Suppressor macrophage treated with lipopolysaccharide for 4 hours (primary cell): ENCODE measurements around the gene FGF3.

ENCODE experiments used
- DNase-seq: peaks from one replicate; pipeline ENCODE4 v3.0.0-alpha.2; 2020

Gene FGF3

DNA sequence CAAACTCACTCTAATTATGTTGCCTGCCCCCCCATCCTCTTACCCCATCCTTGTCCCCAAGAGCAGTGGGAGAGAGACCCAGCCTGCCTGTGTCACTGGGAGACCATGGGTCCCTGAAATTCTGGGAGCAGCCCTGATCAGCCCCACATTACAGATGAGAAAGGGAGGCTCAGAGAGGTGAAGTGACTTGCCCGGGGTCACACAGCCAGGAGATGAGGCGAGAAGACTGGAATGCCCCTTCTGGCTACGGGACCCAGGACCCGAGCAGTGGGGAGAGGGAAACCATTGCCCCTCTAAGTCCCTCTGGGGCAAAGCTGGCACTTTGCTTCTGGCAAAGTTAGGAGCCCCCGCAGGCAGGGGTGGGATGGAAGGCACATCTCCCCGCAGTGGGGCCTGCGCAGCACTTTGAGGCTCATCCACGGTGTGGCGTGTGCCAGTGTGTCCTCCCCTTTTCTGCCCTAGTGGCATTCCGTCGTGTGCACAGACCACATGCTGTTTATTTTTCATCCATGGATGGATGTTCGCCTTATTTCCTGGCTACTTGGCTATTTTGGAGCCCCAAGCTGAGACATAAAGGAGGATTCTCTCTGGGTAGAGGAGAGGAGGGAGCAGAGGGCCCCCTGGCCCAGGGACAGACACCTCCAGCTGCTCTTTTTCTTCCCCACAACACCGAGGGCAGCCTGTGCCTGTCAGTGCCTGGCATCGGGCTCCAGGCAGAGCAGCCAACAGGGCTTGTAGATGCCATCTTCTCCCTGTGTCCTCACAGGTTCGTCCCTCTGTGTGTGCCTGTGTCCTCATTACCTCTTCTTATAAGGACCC, 3.7 kb upstream of the FGF3 start:
- no peak for DNase-seq

DNA sequence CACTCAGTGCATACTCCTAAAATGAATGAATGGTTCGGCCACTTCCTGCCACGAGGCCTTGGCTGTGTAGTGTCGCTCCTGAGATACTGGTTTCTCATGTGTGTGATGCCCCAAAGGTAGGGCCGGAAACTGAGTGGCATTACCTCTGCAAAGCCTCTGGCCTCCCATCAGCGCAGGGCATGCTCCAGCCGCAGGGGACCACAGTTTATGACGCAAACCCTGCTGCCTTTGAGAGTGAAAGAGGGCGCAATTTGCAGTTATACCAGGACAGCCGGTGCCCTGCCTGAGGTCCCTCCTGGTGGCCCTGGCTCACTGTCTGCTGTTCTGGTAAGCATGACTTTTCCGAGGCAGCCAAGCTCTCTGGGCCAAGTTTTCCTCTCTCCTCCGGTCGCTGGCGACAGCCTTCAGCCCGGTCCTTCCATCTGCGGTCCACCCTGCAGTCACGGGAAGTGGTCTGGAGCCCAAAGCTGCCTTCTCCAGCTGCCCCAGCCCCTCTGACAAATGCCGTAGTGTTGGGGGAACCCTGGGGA, 2.4 kb upstream of the FGF3 start:
- DNase-seq, result no peak

DNA sequence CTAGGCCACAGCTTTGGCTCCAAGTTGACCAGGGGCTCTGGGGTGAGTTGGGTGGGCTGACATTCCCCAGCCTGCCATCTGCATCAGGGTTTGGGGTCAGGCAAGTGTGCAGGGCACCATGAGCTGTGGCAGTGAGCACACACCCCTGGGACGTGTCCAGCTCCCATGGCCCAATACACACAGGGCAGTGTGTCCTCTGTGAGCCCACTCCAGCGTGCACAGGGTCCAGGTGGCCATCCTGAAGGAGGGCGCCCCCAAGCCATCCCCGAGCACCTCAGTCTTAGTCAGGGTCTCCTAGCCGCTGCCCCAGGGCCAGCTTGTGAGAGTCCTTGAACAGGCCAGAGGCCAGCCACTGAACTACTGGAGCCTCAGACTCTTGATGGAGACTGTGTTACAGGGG, 1.2 kb upstream of the FGF3 start:
- no peak for DNase-seq

DNA sequence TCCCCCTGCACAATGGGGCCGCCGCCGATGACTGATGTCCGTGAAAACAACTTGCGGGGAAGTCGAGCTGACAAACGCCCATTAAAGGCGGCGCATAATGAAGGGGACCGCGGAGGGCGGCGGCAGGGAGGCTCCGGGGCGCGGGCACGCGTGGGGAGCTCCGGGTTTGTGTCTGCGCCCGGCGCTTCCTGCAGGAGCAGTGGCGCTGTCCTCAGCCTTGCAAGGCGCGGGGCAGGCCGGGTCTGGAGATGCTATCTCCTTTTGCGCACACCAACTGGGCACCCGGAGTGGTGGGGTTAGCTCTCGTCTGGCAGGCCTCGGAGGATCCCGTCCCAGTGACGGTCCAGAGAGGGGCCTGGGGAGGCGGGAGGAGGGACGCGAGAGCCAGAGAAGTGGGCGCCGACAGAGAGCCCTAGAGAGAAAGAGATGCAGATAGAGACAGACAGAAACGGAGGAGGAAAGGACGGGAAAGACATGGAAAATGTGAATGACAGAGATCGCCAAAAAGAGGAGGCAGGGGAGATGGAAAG, 390 bp upstream of the FGF3 start:
- DNase-seq, result no peak

DNA sequence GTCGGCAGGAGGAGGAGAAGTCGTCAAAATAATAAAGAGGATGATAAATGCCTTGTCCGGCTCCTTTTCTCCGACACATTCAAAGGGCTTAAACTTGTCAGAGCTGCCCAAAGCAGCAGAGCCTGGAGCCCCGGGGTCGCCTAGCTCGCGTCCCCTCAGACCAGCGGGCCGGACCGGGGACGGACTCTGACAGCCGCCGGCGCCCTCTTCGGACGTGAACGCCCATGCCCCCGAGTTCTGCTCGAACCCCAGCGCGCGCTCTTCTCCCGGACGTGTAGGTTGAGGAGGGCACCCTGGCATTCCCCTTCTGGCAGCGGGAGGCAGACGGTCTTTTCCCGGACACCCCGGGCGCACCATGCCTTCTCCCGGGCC, 999 bp downstream of the FGF3 start:
- no peak for DNase-seq

DNA sequence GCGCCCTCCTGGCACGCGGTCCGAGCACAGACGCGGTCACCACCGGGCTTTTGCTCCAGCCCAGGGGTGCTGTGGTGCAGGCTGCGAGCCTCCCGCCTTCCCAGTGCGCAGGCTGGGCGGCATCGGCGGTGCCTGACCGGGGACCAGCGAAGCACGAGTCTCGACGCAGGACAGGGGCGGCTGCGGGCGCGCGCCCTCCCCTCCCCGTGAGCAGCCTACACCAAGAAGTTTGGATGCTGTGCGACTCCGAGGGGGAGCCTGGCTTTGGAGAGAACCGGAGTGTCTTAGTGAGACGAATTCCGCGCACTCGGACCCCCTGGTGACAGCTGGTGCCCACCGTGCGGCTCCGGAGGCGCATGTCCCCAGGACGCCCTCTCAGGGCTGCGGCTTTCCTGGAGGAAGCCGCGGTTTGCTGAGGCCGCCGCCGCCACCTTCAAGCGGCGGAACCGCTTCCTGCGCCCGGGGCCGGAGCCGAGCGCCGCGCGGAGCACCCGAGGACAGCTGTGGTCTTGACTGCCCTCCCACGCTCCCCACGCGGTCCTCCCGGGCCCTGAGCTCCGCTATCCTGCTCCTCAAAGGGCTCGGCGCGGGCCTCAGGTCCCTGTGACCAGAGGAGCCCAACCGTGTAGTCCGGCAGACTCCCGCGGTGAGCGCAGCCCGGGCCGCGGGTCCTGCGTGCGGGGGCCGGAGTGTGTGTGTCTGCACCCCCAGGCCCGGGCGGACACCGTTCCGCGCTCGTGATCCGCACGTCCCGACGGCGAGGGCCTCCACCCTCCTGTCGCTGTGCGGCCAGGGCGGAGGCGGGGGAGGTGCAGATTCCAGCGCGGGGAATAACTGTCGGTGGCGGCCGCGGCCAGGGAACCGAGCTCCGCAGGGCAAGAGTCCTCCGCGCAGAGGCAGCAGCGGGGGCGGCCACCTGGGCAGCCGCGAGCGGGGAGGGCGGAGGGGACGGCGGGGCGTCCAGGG, 1.7 kb downstream of the FGF3 start:
- no peak for DNase-seq

DNA sequence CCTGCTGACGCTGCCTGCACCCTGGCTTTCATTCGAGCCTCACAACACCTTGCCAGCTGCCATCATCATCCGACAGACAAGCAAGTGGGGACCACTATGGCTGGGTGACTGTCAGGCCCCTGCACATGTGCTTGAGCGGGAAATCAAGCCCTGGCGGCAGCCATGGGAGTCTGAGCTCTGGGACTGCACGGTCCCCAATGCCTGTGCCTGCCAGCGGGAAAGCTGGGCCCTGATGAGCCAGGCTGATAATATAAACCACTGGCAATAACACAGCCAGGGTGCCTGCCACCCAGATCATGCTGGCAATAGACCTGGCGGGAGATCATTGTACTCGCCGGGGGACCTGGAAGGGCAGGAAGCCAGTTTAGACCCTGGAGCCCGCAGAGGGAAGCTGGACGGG, 2.5 kb downstream of the FGF3 start:
- DNase-seq, result no peak

DNA sequence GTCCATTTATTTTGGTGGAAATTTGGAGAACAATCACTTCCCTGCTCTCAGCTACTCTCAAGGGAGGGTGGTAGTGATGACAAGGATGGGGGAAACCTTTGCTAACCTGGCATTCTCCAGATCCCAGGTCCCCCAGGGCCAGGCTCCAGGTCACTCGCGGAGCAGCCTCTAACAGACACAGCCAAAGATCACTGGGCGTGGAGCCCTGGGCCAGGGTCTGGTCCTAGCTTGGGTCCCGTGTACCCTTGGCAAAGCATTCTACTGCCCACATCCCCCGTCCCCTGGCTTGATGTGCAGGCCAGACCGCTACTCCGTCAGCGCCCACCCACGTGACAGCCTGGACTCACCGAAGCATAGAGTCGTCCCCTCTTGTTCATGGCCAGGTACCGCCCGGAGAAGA, 3.2 kb downstream of the FGF3 start:
- no peak for DNase-seq

DNA sequence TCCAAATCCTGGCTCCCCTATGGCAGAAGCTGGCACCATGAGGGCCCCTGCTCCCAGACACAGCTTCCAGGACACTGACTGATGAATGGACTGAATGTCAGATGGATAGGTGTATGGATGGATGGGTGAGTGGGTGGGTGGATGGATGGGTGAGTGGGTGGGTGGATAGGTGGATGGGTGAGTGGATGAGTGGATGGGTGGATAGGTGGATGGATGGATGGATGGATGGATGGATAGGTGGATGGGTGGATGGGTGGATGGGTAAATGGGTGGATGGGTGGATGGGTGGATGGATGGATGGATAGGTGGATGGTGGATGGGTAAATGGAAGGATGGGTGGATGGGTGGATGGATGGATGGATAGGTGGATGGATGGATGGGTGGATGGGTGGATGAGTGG, 4.3 kb downstream of the FGF3 start:
- no peak for DNase-seq

DNA sequence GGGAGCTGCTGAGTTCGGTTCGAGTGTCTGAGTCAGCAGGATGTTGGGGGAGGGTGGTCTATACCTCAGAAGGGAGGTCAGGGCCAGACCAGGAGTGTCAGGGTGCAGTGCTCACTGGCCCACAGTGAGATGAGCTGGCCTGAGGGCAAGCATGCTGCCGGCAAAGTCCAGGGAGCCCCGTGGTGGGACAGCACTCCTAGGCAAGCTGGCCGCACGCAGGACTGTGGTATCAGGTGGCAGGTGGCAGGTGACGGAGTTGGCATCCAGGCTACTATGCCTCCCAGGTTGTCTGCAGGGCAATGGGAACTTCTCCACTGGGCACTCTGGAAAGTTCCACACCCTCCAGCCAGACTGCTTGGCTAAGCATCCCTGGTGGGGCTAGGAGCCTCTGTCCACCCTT, 4.8 kb downstream of the FGF3 start:
- no peak for DNase-seq

DNA sequence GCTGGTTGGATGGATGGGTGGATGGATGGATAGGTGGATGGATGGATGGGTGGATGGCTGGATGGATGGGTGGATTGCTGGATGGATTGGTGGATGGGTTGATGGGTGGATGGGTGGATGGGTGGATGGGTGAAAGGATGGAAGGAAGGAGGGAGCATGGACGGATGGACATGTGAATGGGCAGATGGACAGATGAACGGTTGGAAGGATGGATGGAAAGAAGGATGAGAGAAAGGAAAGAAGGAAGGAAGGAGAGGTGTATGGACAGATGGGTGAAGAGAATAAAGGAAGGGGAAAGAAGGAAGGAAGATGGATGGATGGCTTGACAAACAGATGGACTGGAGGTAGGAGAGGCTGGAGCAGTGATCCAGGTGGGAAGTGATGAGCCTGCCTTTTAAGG, 5.4 kb downstream of the FGF3 start:
- DNase-seq, result no peak

DNA sequence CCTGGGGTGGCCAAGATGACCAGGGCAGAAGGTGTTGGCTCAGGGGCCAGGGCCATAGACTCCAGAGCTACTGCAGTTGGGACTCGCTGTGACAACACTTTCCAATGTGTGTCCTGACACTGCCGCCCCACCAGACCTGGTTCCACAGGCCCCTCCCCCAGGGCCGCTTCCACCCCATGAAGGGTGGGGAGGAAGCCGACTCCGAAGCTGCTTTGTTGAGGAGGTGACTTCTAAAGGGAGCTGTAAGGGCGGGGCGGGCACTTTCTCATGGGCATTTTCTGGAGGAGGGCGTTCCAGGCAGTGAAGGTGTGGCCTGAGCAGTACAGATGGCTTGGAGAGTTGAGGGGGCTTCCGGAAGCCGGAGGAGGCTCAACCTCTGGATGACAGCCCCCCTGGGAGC, 6.3 kb downstream of the FGF3 start:
- no peak for DNase-seq

DNA sequence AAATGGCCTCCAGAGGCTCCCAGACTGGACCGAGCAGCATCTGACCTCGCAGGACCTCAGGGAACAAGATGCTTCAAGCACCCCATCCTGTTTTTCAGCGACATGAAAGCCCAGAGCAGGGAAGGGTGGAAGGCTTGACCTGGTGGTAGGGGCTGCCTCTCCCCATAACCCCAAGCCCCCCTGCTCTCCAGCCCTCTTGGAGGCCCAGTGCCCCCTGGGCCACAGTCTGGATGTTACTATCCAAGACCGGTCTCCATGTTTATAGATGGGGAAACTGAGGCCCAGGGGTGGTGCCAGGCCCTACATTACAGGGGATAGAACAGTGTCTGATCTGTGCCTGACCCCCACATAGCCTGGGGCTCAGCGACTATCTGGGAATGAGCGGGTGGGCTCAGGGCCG, 7.0 kb downstream of the FGF3 start:
- DNase-seq, result no peak

DNA sequence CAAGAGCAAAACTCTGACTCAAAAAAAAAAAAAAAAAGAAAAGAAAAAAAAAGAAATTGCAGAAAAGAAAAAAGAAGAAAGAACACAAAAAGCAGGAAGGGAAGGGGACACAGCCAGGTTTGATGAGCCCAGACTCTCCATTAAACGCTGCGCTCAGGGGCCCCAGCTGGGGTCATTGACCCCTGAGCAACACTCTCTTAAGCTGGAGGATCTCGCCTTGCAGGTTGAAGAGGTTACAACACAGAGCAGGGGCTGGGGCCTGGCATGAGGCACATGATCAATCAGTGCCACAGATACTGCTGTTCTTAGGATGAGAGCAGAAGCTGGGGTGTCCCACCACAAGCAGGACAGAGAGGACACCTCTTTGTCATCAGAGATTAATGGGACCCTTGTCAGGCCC, 7.8 kb downstream of the FGF3 start:
- DNase-seq, result no peak

DNA sequence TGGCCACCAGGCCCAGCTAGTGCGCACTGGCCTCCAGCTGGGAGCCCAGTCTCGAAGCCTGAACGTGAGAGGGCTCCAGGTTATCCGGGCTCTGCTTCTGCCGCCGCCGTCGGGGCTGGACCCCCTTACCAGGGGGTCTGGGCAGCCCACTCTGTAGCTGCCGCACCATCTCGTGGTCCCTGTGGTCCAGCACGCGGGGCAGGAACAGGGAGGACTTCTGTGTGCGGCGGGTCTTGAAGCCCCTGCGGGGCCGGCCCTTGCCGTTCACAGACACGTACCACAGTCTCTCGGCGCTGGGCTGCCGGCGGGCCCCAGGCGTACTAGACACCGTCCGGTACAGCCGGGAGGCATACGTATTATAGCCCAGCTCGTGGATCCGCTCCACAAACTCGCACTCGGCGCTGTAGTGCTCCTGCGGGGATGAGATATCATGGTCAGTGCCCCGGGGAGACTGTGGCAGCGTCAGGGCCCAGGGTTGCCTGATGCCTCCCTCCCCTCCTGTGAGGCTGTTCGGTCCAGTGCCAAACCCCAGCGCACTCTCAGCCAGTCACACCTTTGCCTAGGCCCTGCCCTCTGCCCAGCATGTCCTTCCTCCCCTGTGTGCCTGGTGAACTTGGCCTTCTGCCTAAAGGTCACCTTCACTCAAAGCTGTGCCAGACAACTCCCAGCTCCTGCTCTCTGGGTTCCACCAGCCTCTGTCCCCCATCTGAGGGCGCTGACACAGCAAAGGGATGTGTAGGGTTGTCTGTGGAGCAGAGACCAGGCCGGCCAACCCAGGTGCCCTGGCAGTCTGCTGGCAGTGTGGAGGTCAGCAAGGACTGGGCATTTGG, 8.7 kb downstream of the FGF3 start:
- DNase-seq, result no peak

DNA sequence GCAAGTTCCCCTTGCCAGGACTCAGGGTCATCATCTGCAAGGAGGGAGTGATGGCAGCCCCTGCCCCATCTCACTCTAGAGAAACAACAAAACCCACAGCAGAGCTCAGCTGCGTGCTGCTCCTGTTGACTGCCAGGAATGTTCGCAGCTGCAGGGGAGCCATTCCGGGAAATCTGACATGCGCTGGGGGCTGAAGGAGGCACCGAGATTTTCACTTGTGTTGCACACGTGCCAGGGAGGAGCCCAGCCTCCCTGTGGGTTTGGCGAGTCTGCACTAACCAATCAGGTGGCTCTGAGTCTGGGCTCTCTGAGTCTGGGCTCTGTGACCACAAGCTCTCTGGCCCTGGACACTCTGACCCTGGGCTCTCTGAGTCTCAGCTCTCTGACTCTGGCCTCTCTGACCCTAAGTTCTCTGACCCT, 10.5 kb downstream of the FGF3 start:
- DNase-seq, result no peak

DNA sequence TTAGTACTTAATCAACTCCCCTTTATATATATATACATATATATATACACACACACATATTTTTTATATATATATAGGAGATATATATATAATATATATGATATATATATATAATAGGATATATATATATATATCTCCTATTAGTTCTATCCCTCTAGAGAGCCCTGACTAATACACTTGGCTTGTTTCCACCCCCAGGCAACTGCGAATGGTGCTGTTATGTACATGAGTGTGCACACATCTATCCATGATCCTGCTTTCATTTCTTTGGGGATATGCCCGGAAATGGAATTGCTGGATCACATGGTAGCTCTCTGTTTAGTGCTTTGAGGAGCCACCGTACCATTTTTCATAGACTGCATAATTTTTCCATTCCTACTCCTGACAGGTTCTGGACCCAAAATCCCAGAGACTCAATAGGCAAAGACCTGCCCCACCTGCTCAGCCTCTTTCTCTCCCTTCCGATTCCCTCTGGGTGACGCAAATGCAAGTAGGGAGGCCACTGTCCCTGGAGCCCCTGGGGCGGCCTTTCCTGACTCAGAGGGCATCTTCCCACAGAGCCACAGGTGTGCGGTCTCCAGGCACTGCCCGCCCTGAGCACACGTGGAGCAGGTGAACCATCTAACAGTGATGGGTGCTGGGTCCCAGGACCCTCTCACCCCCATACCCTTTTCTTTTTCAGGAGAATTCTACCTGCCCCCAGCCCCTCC, 12.0 kb downstream of the FGF3 start:
- no peak for DNase-seq

DNA sequence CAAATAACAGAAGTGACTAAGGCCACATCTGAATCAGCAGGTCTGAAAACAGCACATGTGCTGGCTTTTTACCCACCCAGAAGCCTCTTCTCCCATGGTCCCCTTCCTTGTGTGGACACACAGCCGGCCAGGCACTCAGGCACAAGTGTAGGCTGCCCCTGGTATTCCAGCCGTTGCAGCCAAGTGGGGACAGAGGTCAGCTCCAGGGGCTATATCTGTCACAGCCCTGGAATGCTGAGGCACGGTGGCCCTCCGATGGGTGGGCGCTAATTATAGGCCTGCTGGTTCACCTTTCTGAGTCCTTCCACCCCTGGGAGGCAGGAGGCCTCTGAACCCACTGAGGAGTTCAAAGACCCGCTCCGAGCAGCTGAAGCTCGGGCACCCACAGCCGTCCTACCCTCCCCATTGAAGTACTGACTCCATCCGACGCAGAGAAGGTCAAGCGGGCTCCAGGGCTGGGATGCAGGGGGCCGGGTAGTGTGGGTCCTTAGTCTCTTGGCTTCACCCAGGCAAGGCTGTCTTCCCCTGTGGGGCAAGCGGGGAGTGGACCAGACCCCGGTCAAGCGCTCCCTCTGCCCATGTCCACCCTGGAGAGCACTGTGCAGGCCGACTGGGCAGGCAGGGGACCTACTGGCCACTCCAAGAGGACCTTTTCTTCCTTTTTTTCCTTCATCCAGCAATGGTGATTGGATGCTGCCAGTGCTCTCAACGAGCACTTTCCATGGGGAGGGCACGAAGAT, 14.3 kb downstream of the FGF3 start:
- no peak for DNase-seq

DNA sequence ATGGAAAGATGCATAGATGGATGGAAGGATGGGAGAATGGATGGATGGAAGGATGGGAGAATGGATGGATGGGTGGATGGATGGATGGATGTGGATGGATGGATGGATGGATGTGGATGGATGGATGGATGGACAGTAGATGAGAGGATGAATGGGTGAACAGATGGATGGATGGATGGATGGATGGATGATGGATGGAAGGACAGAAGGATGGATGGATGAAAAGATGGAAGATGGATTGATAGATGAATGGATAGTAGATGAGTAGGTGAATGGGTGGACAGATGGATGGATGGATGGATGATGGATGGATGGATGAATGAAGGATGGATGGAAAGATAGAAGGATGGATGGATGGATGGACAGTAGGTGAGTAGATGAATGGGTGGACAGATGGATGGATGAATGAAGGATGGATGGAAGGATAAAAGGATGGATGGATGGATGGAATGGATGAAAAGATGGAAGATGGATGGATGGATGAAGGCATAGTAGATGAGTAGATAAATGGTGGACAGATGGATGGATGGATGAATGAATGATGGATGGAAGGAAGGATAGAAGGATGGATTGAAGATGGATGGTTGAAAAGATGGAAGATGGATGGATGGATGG, 15.5 kb downstream of the FGF3 start:
- no peak for DNase-seq

DNA sequence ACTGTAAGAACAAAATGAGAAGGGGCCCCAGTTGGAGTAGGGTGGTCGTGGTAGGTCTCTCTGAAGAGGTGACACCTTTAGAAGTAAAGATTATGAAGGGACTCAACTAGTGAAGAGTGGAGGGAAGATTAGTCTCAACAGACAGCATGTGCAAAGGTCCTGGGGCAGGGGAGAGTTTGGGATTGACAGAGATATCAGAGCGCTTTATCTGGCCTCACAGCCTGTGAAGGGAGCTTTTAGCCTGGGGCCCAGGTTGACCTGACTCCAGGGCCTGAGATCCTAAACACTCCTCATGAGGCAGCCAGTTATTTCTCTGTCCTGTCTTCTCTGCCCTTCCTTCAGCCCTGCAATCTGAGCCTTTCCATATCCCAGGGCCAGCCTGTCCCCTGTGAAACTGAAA, 16.2 kb downstream of the FGF3 start:
- no peak for DNase-seq

DNA sequence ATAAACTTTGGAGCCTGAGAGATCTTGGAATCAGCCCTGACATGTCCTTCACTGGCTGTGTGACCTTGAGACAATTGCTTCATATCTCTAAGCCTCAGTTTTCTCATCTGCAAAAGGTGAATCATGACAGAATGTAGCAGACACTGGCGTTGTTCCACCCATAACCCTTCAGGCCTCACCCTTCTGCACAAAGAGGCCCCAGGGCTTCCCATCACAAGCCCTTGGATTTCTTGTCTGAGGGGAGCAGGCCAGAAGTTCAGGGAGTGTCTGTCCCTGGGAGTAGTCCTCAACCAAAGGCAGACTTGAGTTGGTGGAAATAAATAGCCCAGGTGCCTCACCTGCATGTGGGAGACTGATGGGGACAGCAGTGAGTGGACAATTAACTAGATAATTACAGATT, 16.6 kb downstream of the FGF3 start:
- no peak for DNase-seq
